Smooth muscle cell (in vitro differentiated cells): Measurements from ENCODE around the gene NPAS3. TPM values are rescaled to one million over a fixed set of nuclear protein-coding genes. Genes with fewer than 3 reads are reported as not detected.
A peak's percentile ranks its signal among the peaks of the same experiment; 100 is the strongest.

Source experiments
- DNase-seq: peaks from one replicate; lab custom pipeline; 2025; ENCODE audit not compliant: unreplicated experiment; lab: John Stamatoyannopoulos, UW
- H2AFZ ChIP-seq: fragments of 200-600 bp; sonication (generic); 2 replicates; pipeline ENCODE4 v1.6.0; 2016; ENCODE audit warnings: antibody characterized with exemption, low read depth, mild to moderate bottlenecking
- H3F3A ChIP-seq: fragments of 200-600 bp; sonication (generic); 2 replicates; pipeline ENCODE4 v1.6.0; 2017; ENCODE audit warnings: antibody characterized with exemption, low read depth
- H3K27ac ChIP-seq: fragments of 200-600 bp; sonication (generic); 2 replicates; pipeline ENCODE4 v1.5.1; 2016; ENCODE audit warnings: low read depth, mild to moderate bottlenecking
- H3K27me3 ChIP-seq: fragments of 200-600 bp; sonication (generic); 2 replicates; pipeline ENCODE4 v1.6.1; 2016; ENCODE audit warnings: low read depth, mild to moderate bottlenecking
- H3K36me3 ChIP-seq: fragments of 200-600 bp; sonication (generic); 2 replicates; pipeline ENCODE4 v1.5.1; 2016; ENCODE audit warnings: low read depth
- H3K4me1 ChIP-seq: fragments of 200-600 bp; sonication (generic); 2 replicates; pipeline ENCODE4 v1.5.1; 2016; ENCODE audit warnings: low read depth
- H3K4me2 ChIP-seq: fragments of 200-600 bp; sonication (generic); 2 replicates; pipeline ENCODE4 v1.6.0; 2016; ENCODE audit warnings: mild to moderate bottlenecking
- H3K4me3 ChIP-seq: fragments of 200-600 bp; sonication (generic); 2 replicates; pipeline ENCODE4 v1.5.1; 2016; ENCODE audit warnings: mild to moderate bottlenecking
- H3K79me2 ChIP-seq: fragments of 200-600 bp; sonication (generic); 2 replicates; pipeline ENCODE4 v1.6.0; 2016; ENCODE audit warnings: low read depth, mild to moderate bottlenecking
- H3K9ac ChIP-seq: fragments of 200-600 bp; sonication (generic); 2 replicates; pipeline ENCODE4 v1.6.0; 2016; ENCODE audit warnings: low read depth
- H3K9me3 ChIP-seq: fragments of 200-600 bp; sonication (generic); replicated peaks from 2 replicates; pipeline ENCODE4 v1.5.1; 2016; ENCODE audit warnings: low read depth
- H4K20me1 ChIP-seq: fragments of 200-600 bp; sonication (generic); 2 replicates; pipeline ENCODE4 v1.6.0; 2016; ENCODE audit warnings: low read depth
- WGBS: methylation state at CpG from one replicate; pipeline ENCODE4 v1.1.7; 2016; ENCODE audit warnings: low lambda C conversion rate; 5-methylcytosine and 5-hydroxymethylcytosine counted together
- polyA plus RNA-seq: library from polyadenylated mRNA; unstranded; fragments of >200 nt; fragmentation: Nextera tagmentation; extraction: Ambion mirVana; gene quantifications from 2 replicates; pipeline ENCODE4 v1.2.1, GENCODE V29; 2016
- total RNA-seq: library from RNA; depleted of rRNA; stranded (reverse); fragments of >200 nt; gene quantifications from 2 replicates; pipeline ENCODE4 v1.2.3, GENCODE V29; 2014
- TF ChIP-seq, protein P1 (sequence below): fragments of 200-600 bp; sonication (generic); IDR thresholded peaks from 2 replicates; pipeline ENCODE4 v1.5.1; 2017; ENCODE audit warnings: borderline replicate concordance, mild to moderate bottlenecking, antibody characterized with exemption; ENCODE audit not compliant: insufficient read depth, poor library complexity, severe bottlenecking

NPAS3 gene
- total and polyA plus RNA-seq, 2 experiments from 2014 or later: 0.79 to 2.0 TPM

DNA sequence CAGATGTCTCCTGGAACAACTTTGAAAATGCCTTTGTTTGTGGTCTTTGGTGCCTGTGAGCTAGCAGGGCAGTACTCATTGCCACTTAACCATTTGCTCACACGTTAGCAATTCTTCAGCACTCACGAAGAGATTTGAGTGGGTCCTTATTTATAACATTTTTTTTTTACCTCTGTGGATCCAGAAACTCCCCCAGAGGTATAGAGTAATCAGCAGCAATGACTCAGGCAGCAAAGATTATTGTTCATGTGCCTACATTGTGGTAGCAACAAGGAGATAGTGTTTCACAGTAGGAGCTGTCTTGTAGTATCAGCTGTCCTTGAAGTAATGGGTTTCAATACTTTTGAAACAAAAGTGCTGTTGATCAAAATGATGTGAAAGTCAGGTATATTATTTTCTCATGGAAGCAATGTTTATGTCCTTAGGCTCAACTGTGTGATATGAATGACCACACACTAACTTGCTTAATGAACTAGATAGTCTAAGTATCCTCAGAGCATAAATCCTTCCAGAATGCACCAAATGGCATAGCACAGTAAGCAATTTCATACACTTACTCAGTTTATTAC lies 708.1 kb downstream of the NPAS3 start:
- Histone ChIP-seq H4K20me1 (no peaks in the 10 kb centered on the region), H3K27me3 (peaks cover 6% of the 10 kb centered on the region), H3K27ac (peak overlapping the region; percentile 93), H2AFZ (no peak overlapping the region), H3K79me2 (no peaks in the 10 kb centered on the region), H3K4me1 (peaks cover 30% of the 10 kb centered on the region), H3K4me3 (no peak overlapping the region), H3F3A (peaks cover 3% of the 10 kb centered on the region), H3K36me3 (no peaks in the 10 kb centered on the region), H3K9me3 (no peaks in the 10 kb centered on the region), H3K9ac (peak overlapping the region; percentile 76), H3K4me2 (peak overlapping the region; percentile 51)
- TF ChIP-seq, protein P1, sequence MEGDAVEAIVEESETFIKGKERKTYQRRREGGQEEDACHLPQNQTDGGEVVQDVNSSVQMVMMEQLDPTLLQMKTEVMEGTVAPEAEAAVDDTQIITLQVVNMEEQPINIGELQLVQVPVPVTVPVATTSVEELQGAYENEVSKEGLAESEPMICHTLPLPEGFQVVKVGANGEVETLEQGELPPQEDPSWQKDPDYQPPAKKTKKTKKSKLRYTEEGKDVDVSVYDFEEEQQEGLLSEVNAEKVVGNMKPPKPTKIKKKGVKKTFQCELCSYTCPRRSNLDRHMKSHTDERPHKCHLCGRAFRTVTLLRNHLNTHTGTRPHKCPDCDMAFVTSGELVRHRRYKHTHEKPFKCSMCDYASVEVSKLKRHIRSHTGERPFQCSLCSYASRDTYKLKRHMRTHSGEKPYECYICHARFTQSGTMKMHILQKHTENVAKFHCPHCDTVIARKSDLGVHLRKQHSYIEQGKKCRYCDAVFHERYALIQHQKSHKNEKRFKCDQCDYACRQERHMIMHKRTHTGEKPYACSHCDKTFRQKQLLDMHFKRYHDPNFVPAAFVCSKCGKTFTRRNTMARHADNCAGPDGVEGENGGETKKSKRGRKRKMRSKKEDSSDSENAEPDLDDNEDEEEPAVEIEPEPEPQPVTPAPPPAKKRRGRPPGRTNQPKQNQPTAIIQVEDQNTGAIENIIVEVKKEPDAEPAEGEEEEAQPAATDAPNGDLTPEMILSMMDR: no peak
- 49% methylated on average over 2 of the region's 2 CpGs for WGBS
- no peak for DNase-seq

DNA sequence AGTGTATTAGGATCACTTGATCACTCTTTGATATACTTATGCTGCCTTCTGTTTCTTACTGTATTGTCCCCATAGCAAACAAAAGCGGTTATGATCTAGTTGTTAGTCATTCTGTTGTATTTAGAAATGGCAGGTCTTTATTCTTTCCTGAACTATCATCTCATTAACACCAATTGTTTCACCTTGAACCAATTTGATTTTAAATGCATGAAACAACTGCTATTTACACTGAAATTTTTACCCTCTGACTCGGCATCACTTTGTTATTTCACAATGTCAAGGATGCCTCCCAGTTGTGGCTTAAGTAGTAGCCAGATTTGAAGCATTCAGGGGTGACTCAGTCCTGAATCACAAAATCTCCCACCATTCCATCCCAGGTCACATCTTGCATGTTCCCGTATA lies 708.7 kb downstream of the NPAS3 start:
- Histone ChIP-seq H2AFZ (no peak overlapping the region), H3K9me3 (no peaks in the 10 kb centered on the region), H3K27me3 (no peaks in the 10 kb centered on the region), H3K9ac (peak overlapping the region; percentile 76), H3K4me3 (no peak overlapping the region), H3K4me2 (peak overlapping the region; percentile 51), H3K79me2 (no peaks in the 10 kb centered on the region), H3K36me3 (no peaks in the 10 kb centered on the region), H3K4me1 (peaks cover 27% of the 10 kb centered on the region), H3F3A (peaks cover 3% of the 10 kb centered on the region), H4K20me1 (no peaks in the 10 kb centered on the region), H3K27ac (peak overlapping the region; percentile 93)
- no peak for DNase-seq
- TF ChIP-seq, protein P1: no peak
- 36% methylated on average over 3 of the region's 3 CpGs for WGBS

- H3K9ac ChIP-seq: no peak overlapping the region
- no peak overlapping the region for H3K27ac ChIP-seq
- no peak overlapping the region for H3K4me2 ChIP-seq
- no peak overlapping the region for H3K4me3 ChIP-seq
- DNase-seq: no peak
- no peaks in the 10 kb centered on the region for H3K79me2 ChIP-seq
- H3K36me3 ChIP-seq: no peaks in the 10 kb centered on the region
- H3K4me1 ChIP-seq: peaks cover 10% of the 10 kb centered on the region
- H3K9me3 ChIP-seq: no peaks in the 10 kb centered on the region
- no peak overlapping the region for H2AFZ ChIP-seq
- TF ChIP-seq, protein P1: no peak
- WGBS: 91% methylated on average over 3 of the region's 3 CpGs
- H4K20me1 ChIP-seq: no peaks in the 10 kb centered on the region
- no peaks in the 10 kb centered on the region for H3K27me3 ChIP-seq
- peaks cover 3% of the 10 kb centered on the region for H3F3A ChIP-seq
These were observed 711.8 kb downstream of the NPAS3 start for GRCh38 chr14:33650430-33650829.
